Hematopoietic multipotent progenitor cell treated with erythropoietin and hydrocortisone succinate and interleukin-3 and kit ligand, for 4 days (in vitro differentiated cells): ENCODE measurements around the gene CHCHD5.
A peak's percentile ranks its signal among the peaks of the same experiment; 100 is the strongest.
"Not testable (repeated sequence)": the region's sequence is repeated elsewhere in the genome, so short reads cannot be mapped to it uniquely, and the experiment has no call there.

Experiments
- DNase-seq: peaks from one replicate; pipeline ENCODE4 v3.0.0-alpha.2; 2015

CHCHD5 gene

GRCh38 chr2:112588611-112589045, 4.2 kb downstream of the CHCHD5 start:
- DNase-seq = no peak

GRCh38 chr2:112591413-112591812, 7.0 kb downstream of the CHCHD5 start:
- no peak for DNase-seq

GRCh38 chr2:112593736-112594135, 9.3 kb downstream of the CHCHD5 start:
- DNase-seq = no peak

GRCh38 chr2:112597537-112598322, 13.3 kb downstream of the CHCHD5 start:
- DNase-seq = no peak

GRCh38 chr2:112600634-112601033, 16.2 kb downstream of the CHCHD5 start:
- DNase-seq = no peak

- no peak for DNase-seq
Measured at GRCh38 chr2:112601754-112602153, 17.3 kb downstream of the CHCHD5 start.

GRCh38 chr2:112602917-112603316, 18.5 kb downstream of the CHCHD5 start:
- no peak for DNase-seq

- no peak for DNase-seq
Measured at GRCh38 chr2:112603731-112604130, 19.3 kb downstream of the CHCHD5 start.

GRCh38 chr2:112604952-112605351, 20.5 kb downstream of the CHCHD5 start:
- no peak for DNase-seq

GRCh38 chr2:112605926-112606325, 21.5 kb downstream of the CHCHD5 start:
- DNase-seq = no peak

- no peak for DNase-seq
Measured at GRCh38 chr2:112606547-112606946, 22.1 kb downstream of the CHCHD5 start.

GRCh38 chr2:112607680-112608438, 23.4 kb downstream of the CHCHD5 start:
- DNase-seq = no peak

GRCh38 chr2:112609320-112609719, 24.9 kb downstream of the CHCHD5 start:
- DNase-seq = not testable (repeated sequence)

GRCh38 chr2:112612283-112612682, 27.9 kb downstream of the CHCHD5 start:
- DNase-seq = not testable (repeated sequence)

GRCh38 chr2:112614201-112614840, 29.9 kb downstream of the CHCHD5 start:
- no peak for DNase-seq

- DNase-seq = no peak
Measured at GRCh38 chr2:112615051-112615450, 30.6 kb downstream of the CHCHD5 start.

GRCh38 chr2:112615798-112616197, 31.4 kb downstream of the CHCHD5 start:
- not testable (repeated sequence) for DNase-seq

- DNase-seq = no peak
Measured at GRCh38 chr2:112618383-112618782, 34.0 kb downstream of the CHCHD5 start.

- DNase-seq = no peak
Measured at GRCh38 chr2:112621790-112622527, 37.5 kb downstream of the CHCHD5 start.

- peak; percentile 70 for DNase-seq
Measured at GRCh38 chr2:112622528-112622849, 38.1 kb downstream of the CHCHD5 start.

- peak; percentile 83 for DNase-seq
Measured at GRCh38 chr2:112623913-112624777, 39.7 kb downstream of the CHCHD5 start.
